HG03575 (cell line): ENCODE data around the gene NRXN3.

ENCODE experiments used
- ATAC-seq: cut with Tn5 transposase; IDR thresholded peaks from one replicate; pipeline ENCODE4 v1.9.1; 2021; ENCODE audit not compliant: unreplicated experiment, insufficient number of reproducible peaks, low FRiP score; ENCODE audit errors: extremely low read depth

Gene NRXN3

GRCh38 chr14:79351011-79351410 is 1180.8 kb downstream of the NRXN3 start:
- no peak for ATAC-seq

GRCh38 chr14:79352076-79352630 is 1182.0 kb downstream of the NRXN3 start:
- ATAC-seq: no peak

- ATAC-seq: no peak
Observed at GRCh38 chr14:79354336-79354735, 1184.2 kb downstream of the NRXN3 start.

GRCh38 chr14:79356040-79356439 is 1185.9 kb downstream of the NRXN3 start:
- no peak for ATAC-seq

GRCh38 chr14:79357307-79357706 is 1187.1 kb downstream of the NRXN3 start:
- no peak for ATAC-seq

GRCh38 chr14:79363291-79363690 is 1193.1 kb downstream of the NRXN3 start:
- no peak for ATAC-seq

- no peak for ATAC-seq
Observed at GRCh38 chr14:79369359-79370332, 1199.5 kb downstream of the NRXN3 start.

- ATAC-seq: no peak
Observed at GRCh38 chr14:79370969-79371368, 1200.8 kb downstream of the NRXN3 start.

- no peak for ATAC-seq
Observed at GRCh38 chr14:79373451-79373850, 1203.3 kb downstream of the NRXN3 start.

- no peak for ATAC-seq
Observed at GRCh38 chr14:79375356-79375755, 1205.2 kb downstream of the NRXN3 start.

GRCh38 chr14:79376557-79376956 is 1206.4 kb downstream of the NRXN3 start:
- no peak for ATAC-seq

- no peak for ATAC-seq
Observed at GRCh38 chr14:79378020-79378419, 1207.8 kb downstream of the NRXN3 start.

GRCh38 chr14:79379266-79379665 is 1209.1 kb downstream of the NRXN3 start:
- ATAC-seq: no peak

- no peak for ATAC-seq
Observed at GRCh38 chr14:79383031-79383430, 1212.9 kb downstream of the NRXN3 start.

- ATAC-seq: no peak
Observed at GRCh38 chr14:79383475-79383874, 1213.3 kb downstream of the NRXN3 start.

GRCh38 chr14:79395061-79395460 is 1224.9 kb downstream of the NRXN3 start:
- no peak for ATAC-seq

GRCh38 chr14:79404874-79405511 is 1234.8 kb downstream of the NRXN3 start:
- no peak for ATAC-seq

GRCh38 chr14:79405512-79405910 is 1235.3 kb downstream of the NRXN3 start:
- ATAC-seq: no peak

GRCh38 chr14:79407572-79407971 is 1237.4 kb downstream of the NRXN3 start:
- no peak for ATAC-seq

- ATAC-seq: no peak
Observed at GRCh38 chr14:79408696-79409095, 1238.5 kb downstream of the NRXN3 start.
